ENCODE measurements around the gene FGF12. TPM values are rescaled to one million over a fixed set of nuclear protein-coding genes. Genes with fewer than 3 reads are reported as not detected.

Gene FGF12
- total RNA-seq, 4 donors from 2014 or later, result 0.42 to 1.5 (median 0.62) TPM

DNA sequence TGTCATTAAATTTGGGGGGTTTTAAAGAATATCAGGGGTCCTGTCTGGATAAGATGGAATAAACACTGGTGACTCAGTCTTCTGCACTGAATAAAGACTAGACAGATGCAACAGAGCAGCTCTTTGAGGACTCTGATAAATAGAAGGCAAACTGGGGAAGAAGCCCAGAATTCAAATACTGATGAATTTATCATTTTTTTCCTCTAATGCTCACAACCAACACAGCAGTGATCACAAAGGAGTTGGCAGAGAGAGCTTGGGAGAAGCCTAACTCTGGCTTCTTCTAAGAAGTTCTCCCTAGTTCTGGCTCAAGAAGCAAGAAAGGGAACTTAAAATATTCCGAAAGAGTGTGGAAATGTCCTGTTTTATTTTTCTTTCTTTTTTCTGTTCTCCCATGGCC lies 597.8 kb downstream of the FGF12 start:
- TF ChIP-seq, protein P1, sequence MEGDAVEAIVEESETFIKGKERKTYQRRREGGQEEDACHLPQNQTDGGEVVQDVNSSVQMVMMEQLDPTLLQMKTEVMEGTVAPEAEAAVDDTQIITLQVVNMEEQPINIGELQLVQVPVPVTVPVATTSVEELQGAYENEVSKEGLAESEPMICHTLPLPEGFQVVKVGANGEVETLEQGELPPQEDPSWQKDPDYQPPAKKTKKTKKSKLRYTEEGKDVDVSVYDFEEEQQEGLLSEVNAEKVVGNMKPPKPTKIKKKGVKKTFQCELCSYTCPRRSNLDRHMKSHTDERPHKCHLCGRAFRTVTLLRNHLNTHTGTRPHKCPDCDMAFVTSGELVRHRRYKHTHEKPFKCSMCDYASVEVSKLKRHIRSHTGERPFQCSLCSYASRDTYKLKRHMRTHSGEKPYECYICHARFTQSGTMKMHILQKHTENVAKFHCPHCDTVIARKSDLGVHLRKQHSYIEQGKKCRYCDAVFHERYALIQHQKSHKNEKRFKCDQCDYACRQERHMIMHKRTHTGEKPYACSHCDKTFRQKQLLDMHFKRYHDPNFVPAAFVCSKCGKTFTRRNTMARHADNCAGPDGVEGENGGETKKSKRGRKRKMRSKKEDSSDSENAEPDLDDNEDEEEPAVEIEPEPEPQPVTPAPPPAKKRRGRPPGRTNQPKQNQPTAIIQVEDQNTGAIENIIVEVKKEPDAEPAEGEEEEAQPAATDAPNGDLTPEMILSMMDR (IDR thresholded peaks at IDR 0.05), result no peak
- TF ChIP-seq POLR2A (IDR thresholded peaks at IDR 0.05), result no peak
- no peak for TF ChIP-seq EP300 (IDR thresholded peaks at IDR 0.05)
- WGBS, 2 donors, result 60 to 67% methylated on average over 1 of the region's 1 CpG
- no peaks in the 10 kb centered on the region for H3K27me3 ChIP-seq

DNA sequence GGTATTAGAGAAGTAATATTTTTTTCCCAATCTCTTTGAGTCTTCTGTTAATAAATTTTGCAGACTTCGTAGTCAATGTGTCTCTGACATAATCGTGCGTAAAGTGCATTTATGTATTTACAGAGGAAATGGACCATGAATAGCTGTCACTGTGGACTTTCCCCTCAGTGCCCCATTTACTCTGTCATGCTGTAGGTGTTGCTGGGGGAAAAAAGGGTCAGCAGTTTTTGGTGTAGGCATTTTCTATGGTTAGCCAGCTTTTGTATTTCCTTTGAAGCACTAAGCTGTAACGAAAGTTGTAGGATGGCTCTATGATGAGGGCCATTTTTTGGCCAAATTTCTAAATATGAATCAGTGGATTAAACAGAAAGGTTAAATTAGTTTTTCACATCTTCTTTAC lies 598.4 kb downstream of the FGF12 start:
- WGBS, 2 donors, result 49 to 55% methylated on average over 4 of the region's 4 CpGs
- H3K27ac ChIP-seq, result no peak overlapping the region
- H3K9me3 ChIP-seq, result no peaks in the 10 kb centered on the region
- H3K4me3 ChIP-seq, result no peak overlapping the region
- H3K27me3 ChIP-seq, result no peaks in the 10 kb centered on the region
- H3K4me1 ChIP-seq, result no peaks in the 10 kb centered on the region
- H3K36me3 ChIP-seq, result no peaks in the 10 kb centered on the region
- TF ChIP-seq POLR2A (IDR thresholded peaks at IDR 0.05) (no peak), EP300 (IDR thresholded peaks at IDR 0.05) (no peak)
- TF ChIP-seq, protein P1 (IDR thresholded peaks at IDR 0.05), result no peak
- no peak for DNase-seq (ENCODE audit: low spot score in 2 of 2)

More for the DNA sequence above, 597.8 kb downstream of the FGF12 start:
- Histone ChIP-seq H3K9me3 (no peaks in the 10 kb centered on the region), H3K27ac (no peak overlapping the region), H3K4me3 (no peak overlapping the region), H3K36me3 (no peaks in the 10 kb centered on the region), H3K4me1 (no peaks in the 10 kb centered on the region)
- DNase-seq (ENCODE audit: low spot score in 2 of 2), result no peak

DNA sequence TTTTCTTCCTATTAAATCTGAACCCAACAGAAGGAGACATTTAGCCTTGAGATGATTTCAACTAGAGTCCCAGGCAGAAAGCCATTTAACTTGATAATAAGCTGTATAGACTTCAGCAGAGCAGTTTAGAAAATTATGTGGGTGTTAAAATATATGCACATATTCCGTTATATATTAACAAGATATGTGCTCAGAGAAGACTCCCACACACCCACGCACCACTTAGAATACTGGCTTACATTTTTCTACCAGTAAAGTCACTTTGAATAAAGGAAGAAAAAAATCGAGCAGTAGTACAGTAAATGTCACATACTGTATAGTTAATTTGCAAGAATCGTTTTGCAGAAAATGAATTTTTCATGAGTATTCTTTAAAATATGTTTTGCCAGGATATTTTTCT lies 599.3 kb downstream of the FGF12 start:
- no peaks in the 10 kb centered on the region for H3K9me3 ChIP-seq
- H3K4me3 ChIP-seq, result no peak overlapping the region
- no peak for DNase-seq (ENCODE audit: low spot score in 2 of 2)
- H3K4me1 ChIP-seq, result no peaks in the 10 kb centered on the region
- TF ChIP-seq, protein P1 (IDR thresholded peaks at IDR 0.05), result no peak
- TF ChIP-seq POLR2A (IDR thresholded peaks at IDR 0.05) (no peak), EP300 (IDR thresholded peaks at IDR 0.05) (no peak)
- H3K27ac ChIP-seq, result no peak overlapping the region
- WGBS, 2 donors, result 41 to 46% methylated on average over 4 of the region's 4 CpGs
- no peaks in the 10 kb centered on the region for H3K36me3 ChIP-seq
- no peaks in the 10 kb centered on the region for H3K27me3 ChIP-seq

DNA sequence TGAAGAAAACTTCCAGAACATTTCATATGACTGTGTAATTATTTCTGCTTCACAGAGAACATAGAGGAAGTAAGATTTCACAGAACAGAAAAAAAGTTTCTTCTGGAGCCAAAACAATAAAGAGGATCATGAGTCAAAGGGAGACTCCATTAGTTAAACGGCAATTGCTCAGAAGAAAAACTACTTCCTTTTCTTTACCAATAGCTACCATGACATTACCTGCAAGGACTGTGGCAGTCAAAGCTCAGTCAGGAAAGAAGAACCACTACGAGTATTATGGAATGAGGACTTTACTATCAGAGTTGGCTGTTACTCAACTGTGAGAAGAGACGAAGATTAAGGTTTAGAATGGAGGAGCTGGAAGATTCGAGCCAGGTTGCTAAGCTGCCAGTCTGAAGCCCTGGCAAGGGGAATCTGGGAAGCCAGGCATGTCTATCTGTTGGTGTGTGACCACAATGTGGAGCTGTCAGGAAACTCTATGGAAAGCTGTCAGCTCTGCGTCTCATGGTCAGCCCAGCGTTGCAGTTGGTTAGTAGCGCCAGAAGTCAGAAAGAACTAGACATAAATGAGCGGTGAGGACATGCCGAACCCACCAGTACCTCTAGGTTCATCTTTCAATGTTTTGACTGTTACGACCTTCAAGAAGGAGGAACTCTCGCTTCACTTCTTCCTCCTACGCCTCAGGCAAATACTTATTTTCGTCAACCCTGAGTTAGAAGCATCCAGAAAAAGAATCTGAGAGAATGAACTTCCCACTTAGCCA lies 604.3 kb downstream of the FGF12 start:
- H3K4me3 ChIP-seq, result no peak overlapping the region
- no peaks in the 10 kb centered on the region for H3K4me1 ChIP-seq
- H3K36me3 ChIP-seq, result no peaks in the 10 kb centered on the region
- 83 to 84% methylated on average over 13 of the region's 13 CpGs for WGBS, 2 donors
- H3K27me3 ChIP-seq, result no peaks in the 10 kb centered on the region
- no peak overlapping the region for H3K27ac ChIP-seq
- no peak for DNase-seq (ENCODE audit: low spot score in 2 of 2)
- no peaks in the 10 kb centered on the region for H3K9me3 ChIP-seq
- TF ChIP-seq EP300 (IDR thresholded peaks at IDR 0.05) (no peak), POLR2A (IDR thresholded peaks at IDR 0.05) (no peak)
- TF ChIP-seq, protein P1 (IDR thresholded peaks at IDR 0.05), result no peak

DNA sequence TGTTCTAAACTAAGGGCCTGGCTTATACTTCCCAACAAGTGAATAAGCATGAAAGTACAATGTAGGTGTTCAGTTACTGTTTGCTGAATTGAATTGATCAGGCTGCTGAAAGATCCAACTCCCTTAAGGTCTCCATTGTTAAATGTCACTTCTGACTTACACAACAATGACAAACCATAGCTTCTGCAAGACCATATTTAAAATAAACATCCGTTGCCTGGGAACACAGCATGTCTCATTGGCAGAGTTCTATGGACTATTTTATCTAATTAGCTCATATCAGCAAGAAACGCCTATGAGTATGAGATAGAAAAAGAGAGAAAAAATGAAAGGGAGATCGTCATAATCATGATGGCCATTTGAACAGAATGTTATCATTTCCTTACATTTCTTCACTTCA lies 605.4 kb downstream of the FGF12 start:
- no peak for DNase-seq (ENCODE audit: low spot score in 2 of 2)
- WGBS, 2 donors, result 88% methylated on average over 3 of the region's 3 CpGs
- no peaks in the 10 kb centered on the region for H3K27me3 ChIP-seq

More for the DNA sequence above, 605.4 kb downstream of the FGF12 start:
- H3K36me3 ChIP-seq, result no peaks in the 10 kb centered on the region
- H3K9me3 ChIP-seq, result no peaks in the 10 kb centered on the region
- H3K4me1 ChIP-seq, result no peaks in the 10 kb centered on the region
- no peak overlapping the region for H3K27ac ChIP-seq
- no peak overlapping the region for H3K4me3 ChIP-seq
- TF ChIP-seq, protein P1 (IDR thresholded peaks at IDR 0.05), result no peak
- TF ChIP-seq POLR2A (IDR thresholded peaks at IDR 0.05) (no peak), EP300 (IDR thresholded peaks at IDR 0.05) (no peak)

All from tibial nerve (tissue), 4 donors.